Ovary (tissue), 9 donors: Measurements from ENCODE around the gene PIP5K1B. TPM values are rescaled to one million over a fixed set of nuclear protein-coding genes. Genes with fewer than 3 reads are reported as not detected.

Experiments
- DNase-seq, 5 donors: peaks; one replicate each; pipeline ENCODE4 v3.0.0-alpha.2; 2019 to 2020
- H3K27ac ChIP-seq, 2 donors: fragments of 200-600 bp; one replicate each; pipeline versions ENCODE4 v1.5.1 to v1.8.0; 2019 to 2022
- H3K27me3 ChIP-seq: fragments of 200-600 bp; one replicate; pipeline ENCODE4 v1.8.0; 2022
- H3K36me3 ChIP-seq: fragments of 200-600 bp; sonication (generic); one replicate; pipeline ENCODE4 v1.5.1; 2019
- H3K4me1 ChIP-seq: one replicate; pipeline ENCODE4 v1.8.1; 2013; ENCODE audit warnings: mild to moderate bottlenecking, moderate library complexity; ENCODE audit not compliant: insufficient read depth
- H3K4me3 ChIP-seq: fragments of 200-600 bp; sonication (generic); one replicate; pipeline ENCODE4 v1.5.1; 2017
- H3K9me3 ChIP-seq, 2 donors: fragments of 200-600 bp in 1 of 2; sonication (generic) in 1 of 2; one replicate each; pipeline versions ENCODE4 v1.5.1 to v1.8.1; 2013 to 2019; ENCODE audit warnings: mild to moderate bottlenecking in 1 of 2, moderate library complexity in 1 of 2
- EP300 ChIP-seq: sonication (generic); formaldehyde crosslinking; IDR thresholded peaks from one replicate; pipeline ENCODE4 v1.6.1; 2017; ENCODE audit warnings: antibody characterized with exemption
- POLR2A ChIP-seq: fragments of 450-650 bp; IDR thresholded peaks from one replicate; pipeline ENCODE4 v1.6.1; 2017; ENCODE audit warnings: antibody characterized with exemption, mild to moderate bottlenecking, moderate library complexity
- WGBS, 3 donors: extraction: QIAGEN DNeasy Blood & Tissue Kit in 1 of 3; methylation state at CpG; one replicate each; pipeline versions ENCODE4 v1.1.5 to v1.1.7; 2013 to 2017; 5-methylcytosine and 5-hydroxymethylcytosine counted together
- intact Hi-C, 4 donors: fragments of 100-400 bp; cut with DNase I; formaldehyde crosslinking; loops; one replicate each; pipeline versions ENCODE4 v1.11.0 to v1.15.1; 2022 to 2023
- polyA plus RNA-seq, 2 donors: library from polyadenylated mRNA; stranded (reverse); fragments of 200-250 nt in 1 of 2; fragments of 350-450 nt in 1 of 2; fragmentation: Illumina TruSeq in 1 of 2; extraction: RNeasy Lipid Tissue Mini Kit (QIAGEN cat#74804) in 1 of 2; gene quantifications; one replicate each; pipeline ENCODE4 v1.2.3, GENCODE V29; 2013 to 2014
- total RNA-seq, 7 donors: library from RNA; depleted of rRNA in 2 of 7; stranded (reverse); fragments of >200 nt in 2 of 7; fragmentation: NEBNext Ultra II Directional in 3 of 7; extraction: Animal tissue kit (Norgen Biotek cat#: 25700) in 3 of 7; gene quantifications; one replicate each; pipeline versions ENCODE4 v1.1.0 to v1.2.4, GENCODE V29; 2016 to 2023
- TF ChIP-seq, protein P1 (sequence below), 3 donors: fragments of 450-650 bp in 2 of 3; fragments of 200-600 bp in 1 of 3; IDR thresholded peaks; one replicate each; pipeline versions ENCODE4 v1.5.1 to v1.8.0; 2016 to 2022; ENCODE audit warnings: antibody characterized with exemption in 3 of 3, mild to moderate bottlenecking in 1 of 3
- donor health status: DM: no; HTN: no; CAD: no; lungs with moderate emphysema.
- donor health status: DM: no; HTN: no; CAD: no.
- donor health status: Bipolar disorder and iron deficiency.
- donor health status: DM: yes; HTN: yes; CAD: no.
- donor health status: DM: no; HTN: no; CAD: no.
- donor health status: DM: yes; HTN: yes; CAD: no.

The PIP5K1B gene
- total and polyA plus RNA-seq, 9 donors: 0.36 to 3.4 (median 1.0) TPM

DNA sequence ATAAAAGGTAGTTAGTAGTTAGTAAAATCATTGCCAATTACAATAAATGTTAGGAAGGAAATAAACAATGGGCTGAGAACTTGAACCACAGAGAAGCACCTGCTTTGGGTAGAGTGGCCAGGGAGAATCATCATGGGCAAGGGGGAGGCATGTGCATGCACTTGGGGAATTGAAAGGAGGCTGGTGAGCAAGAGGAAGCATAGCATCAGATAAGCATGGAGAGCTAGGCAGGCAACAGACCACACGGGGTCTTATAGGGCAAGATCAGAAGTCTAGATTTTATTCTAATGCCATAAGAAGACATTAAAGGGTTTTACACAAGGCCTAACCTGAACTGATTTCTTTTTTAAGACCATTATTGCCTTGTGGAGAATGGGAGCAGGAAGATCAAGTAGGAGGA lies 93.4 kb downstream of the PIP5K1B start:
- TF ChIP-seq POLR2A (no peak), EP300 (no peak)
- TF ChIP-seq, protein P1, sequence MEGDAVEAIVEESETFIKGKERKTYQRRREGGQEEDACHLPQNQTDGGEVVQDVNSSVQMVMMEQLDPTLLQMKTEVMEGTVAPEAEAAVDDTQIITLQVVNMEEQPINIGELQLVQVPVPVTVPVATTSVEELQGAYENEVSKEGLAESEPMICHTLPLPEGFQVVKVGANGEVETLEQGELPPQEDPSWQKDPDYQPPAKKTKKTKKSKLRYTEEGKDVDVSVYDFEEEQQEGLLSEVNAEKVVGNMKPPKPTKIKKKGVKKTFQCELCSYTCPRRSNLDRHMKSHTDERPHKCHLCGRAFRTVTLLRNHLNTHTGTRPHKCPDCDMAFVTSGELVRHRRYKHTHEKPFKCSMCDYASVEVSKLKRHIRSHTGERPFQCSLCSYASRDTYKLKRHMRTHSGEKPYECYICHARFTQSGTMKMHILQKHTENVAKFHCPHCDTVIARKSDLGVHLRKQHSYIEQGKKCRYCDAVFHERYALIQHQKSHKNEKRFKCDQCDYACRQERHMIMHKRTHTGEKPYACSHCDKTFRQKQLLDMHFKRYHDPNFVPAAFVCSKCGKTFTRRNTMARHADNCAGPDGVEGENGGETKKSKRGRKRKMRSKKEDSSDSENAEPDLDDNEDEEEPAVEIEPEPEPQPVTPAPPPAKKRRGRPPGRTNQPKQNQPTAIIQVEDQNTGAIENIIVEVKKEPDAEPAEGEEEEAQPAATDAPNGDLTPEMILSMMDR (IDR thresholded peaks at IDR 0.05): no peak
- Histone ChIP-seq H3K36me3 (no peaks in the 10 kb centered on the region), H3K27ac (no peak overlapping the region), H3K4me3 (no peak overlapping the region), H3K4me1 (no peaks in the 10 kb centered on the region), H3K27me3 (no peaks in the 10 kb centered on the region), H3K9me3 (no peaks in the 10 kb centered on the region)
- 75 to 81% (median 75%) methylated on average over 1 of the region's 1 CpG for WGBS, 3 donors
- intact Hi-C loops: no loop called here
- no peak for DNase-seq

DNA sequence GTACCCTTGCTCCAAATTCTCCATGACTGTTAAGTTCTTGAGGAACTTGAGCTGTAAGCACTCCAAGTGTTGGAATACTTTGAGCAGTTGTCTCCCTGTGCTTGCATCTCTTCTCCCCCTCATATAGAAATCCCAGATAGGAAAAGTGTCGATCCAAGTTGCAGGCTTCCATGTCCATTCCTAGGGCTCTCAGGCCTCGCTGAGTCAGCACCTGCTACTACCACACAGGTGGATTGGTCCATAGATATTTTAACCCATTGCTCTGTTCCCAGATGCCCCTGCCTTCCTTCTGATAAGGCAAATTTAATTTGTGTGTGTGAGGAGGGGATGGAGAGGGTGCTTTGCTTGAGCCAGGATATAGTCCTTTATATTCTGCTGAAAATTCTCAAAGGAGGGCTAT lies 95.8 kb downstream of the PIP5K1B start:
- no peak for TF ChIP-seq EP300
- TF ChIP-seq, protein P1 (IDR thresholded peaks at IDR 0.05): no peak
- TF ChIP-seq POLR2A: no peak
- Histone ChIP-seq H3K27ac (no peak overlapping the region), H3K27me3 (no peaks in the 10 kb centered on the region), H3K4me3 (no peak overlapping the region), H3K4me1 (peaks cover 3% of the 10 kb centered on the region), H3K9me3 (no peaks in the 10 kb centered on the region), H3K36me3 (no peaks in the 10 kb centered on the region)
- WGBS, 3 donors: 71 to 78% (median 77%) methylated on average over 2 of the region's 2 CpGs
- no peak for DNase-seq
- intact Hi-C loops: no loop called here

DNA sequence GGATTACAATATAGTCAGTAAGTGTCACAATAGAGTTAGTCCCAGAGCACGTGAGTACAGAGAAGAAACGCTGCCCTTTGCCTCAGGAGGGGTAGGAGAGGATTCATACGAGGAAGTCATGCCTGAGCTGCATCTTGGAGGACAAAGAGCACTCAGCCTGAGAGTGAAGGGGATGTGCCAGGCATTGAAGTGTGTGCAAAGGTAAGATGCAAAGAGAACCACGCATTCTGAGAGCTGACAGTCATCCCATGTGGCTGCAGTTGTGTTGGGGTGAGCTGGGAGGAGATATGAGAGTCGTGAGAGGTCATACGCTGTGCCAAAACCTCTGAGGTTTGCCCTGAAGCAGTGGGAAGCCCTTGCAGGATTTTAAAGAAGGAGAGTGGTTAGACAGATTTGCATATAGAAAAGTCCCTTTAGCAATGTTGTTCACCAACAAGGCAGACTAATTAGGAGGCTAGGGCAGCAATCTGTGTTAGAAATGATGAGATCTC lies 97.5 kb downstream of the PIP5K1B start:
- TF ChIP-seq EP300 (no peak), POLR2A (no peak)
- intact Hi-C loops: no loop called here
- DNase-seq: no peak
- H3K36me3 ChIP-seq: no peaks in the 10 kb centered on the region
- no peak overlapping the region for H3K4me3 ChIP-seq
- no peaks in the 10 kb centered on the region for H3K27me3 ChIP-seq
- H3K9me3 ChIP-seq: no peaks in the 10 kb centered on the region
- peaks cover 3% of the 10 kb centered on the region for H3K4me1 ChIP-seq
- WGBS, 3 donors: 63 to 74% (median 71%) methylated on average over 6 of the region's 6 CpGs
- H3K27ac ChIP-seq: no peak overlapping the region

DNA sequence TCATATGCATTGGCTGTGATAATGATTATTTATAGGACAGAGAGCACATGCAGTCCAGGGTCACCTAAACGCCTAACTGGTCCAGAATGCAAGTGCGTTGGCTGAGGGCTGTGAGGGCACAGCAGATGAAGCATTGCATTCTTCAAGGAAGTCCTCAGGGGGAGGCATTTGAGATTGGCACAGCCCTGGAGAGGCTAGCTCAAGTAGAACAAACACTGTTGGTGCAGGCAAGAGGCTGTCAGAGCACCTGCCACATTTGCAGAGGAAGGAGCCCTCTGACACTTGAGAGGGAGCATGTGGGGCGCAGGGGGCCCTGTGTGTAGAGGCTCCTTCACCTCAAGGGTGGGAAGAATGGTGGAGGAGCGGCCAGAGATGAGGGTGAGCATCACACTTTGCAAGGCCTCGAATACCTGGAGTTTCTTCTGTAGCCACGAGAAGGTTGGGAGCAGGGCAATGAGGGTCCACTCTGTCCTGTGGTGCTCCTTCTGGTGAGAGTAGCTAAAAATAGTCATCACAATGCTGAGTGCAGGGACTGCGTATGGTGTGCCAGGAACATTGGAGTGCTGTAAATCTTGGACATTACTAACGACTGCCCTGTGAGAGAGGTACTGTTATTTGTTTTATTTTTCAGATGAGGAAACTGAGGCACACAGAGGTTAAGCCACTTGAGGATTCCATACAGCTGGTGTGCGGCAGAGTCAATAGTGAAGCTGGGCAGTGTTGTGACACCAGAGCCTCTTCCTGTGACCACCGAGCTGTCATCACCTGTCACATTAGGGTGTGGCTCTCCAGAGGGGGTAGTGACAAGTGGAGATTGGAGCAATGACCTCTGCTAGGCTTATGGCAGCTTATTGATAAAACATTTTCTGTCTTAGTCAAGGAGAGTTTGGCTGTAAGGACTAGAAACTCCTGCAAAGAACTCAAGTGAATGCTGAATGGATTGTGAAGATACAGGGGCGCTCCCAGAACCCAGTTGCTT lies 100.2 kb downstream of the PIP5K1B start:
- intact Hi-C loops: no loop called here
- 67 to 73% (median 69%) methylated on average over 11 of the region's 11 CpGs for WGBS, 3 donors

More for the DNA sequence above, 100.2 kb downstream of the PIP5K1B start:
- no peak for DNase-seq
- no peaks in the 10 kb centered on the region for H3K27me3 ChIP-seq
- H3K4me1 ChIP-seq: peaks cover 3% of the 10 kb centered on the region
- no peak overlapping the region for H3K4me3 ChIP-seq
- no peaks in the 10 kb centered on the region for H3K36me3 ChIP-seq
- no peaks in the 10 kb centered on the region for H3K9me3 ChIP-seq
- H3K27ac ChIP-seq: no peak overlapping the region
- TF ChIP-seq, protein P1 (IDR thresholded peaks at IDR 0.05): no peak
- TF ChIP-seq POLR2A (no peak), EP300 (no peak)
